Left ventricle myocardium superior (tissue), 1 donor: ENCODE results near the gene ZRANB2. TPM values are rescaled to one million over a fixed set of nuclear protein-coding genes. Genes with fewer than 3 reads are reported as not detected.

Source experiments
- ATAC-seq: fragments of 200-7000 bp; cut with Tn5 transposase; one replicate; pipeline ENCODE4 v1.9.1; 2020; ENCODE audit warnings: mild to moderate bottlenecking, moderate library complexity
- DNase-seq: peaks from one replicate; pipeline ENCODE4 v3.0.0-alpha.2; 2020
- intact Hi-C: fragments of 100-400 bp; cut with micrococcal nuclease; formaldehyde crosslinking; loops from one replicate; pipeline ENCODE4 v1.11.0; 2022
- long read RNA-seq: library from polyadenylated mRNA; unstranded; transcript quantifications from one replicate; pipeline ENCODE4 v2.0.0, GENCODE V29; 2021
- total RNA-seq: library from RNA; stranded (reverse); fragmentation: NEBNext Ultra II Directional; extraction: Animal tissue kit (Norgen Biotek cat#: 25700); gene quantifications from one replicate; pipeline ENCODE4 v1.2.1, GENCODE V29; 2021
- donor health status: DM: no; HTN: yes; CAD: no; lungs with severe emphysema.

Gene ZRANB2
- 53.8 TPM for total RNA-seq
- long read RNA-seq, transcript ZRANB2-201 (11 exons, 2,821 nt): major isoform, 38 of 98 reads
- long read RNA-seq, transcript ZRANB2-202 (10 exons, 3,078 nt): minor isoform, 34 of 98 reads
- long read RNA-seq, partial matches to known transcripts: 17 of 98 reads
- long read RNA-seq, other reads (novel, unspliced or antisense): 9 of 98 reads

GRCh38 chr1:71080739-71081696 is at the start of gene ZRANB2:
Gene ZRANB2 (minus strand): TSS chr1:71081035. CDS start chr1:71080995, 40 bp downstream.
- ATAC-seq (peak; percentile 98), DNase-seq (peak; percentile 92)
- intact Hi-C loops: no loop called here

GRCh38 chr1:71128060-71128459 is 47.2 kb upstream of the ZRANB2 start:
- DNase-seq: no peak
- intact Hi-C loops: no loop called here
- ATAC-seq: no peak

DNA sequence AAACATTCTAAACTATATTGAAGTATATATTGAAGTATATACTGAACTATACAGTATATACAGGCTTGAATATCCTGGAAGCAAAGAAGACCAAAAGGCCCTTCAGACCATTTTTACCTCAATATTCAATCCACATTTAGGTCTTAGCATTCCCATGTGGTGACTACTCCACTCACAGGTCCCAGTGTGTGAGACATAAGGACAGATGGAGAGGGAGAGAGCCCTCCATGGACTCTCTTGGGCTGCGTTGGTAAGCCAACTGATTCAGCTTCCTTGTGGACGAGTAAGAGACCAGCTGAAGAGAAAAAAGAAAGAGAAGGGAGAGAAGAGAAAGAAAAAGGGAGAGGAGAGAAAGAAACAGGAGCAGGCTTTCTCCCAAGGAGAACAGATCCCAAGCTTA is 37.3 kb upstream of the ZRANB2 start:
- no peak for DNase-seq
- intact Hi-C loops: no loop called here
- ATAC-seq: no peak

DNA sequence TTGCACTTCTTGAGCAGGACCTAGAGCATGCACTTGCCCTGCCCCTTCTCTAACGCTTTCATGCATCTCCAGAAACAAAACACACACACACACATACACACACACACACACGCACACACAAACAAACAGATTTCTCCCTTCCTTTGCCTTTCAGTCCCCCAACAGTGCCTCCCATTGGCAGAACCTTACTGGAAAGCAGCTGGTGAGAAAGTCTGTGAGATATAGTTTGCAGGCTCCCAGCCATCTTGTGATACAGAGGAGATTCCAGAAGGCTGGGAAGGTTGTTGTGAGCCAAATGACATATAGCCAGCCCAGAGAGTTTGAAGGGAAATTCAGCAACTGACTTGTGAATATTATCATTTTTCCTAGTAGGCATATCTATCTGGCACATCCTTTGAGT is 35.9 kb upstream of the ZRANB2 start:
- intact Hi-C loops: no loop called here
- DNase-seq (no peak), ATAC-seq (no peak)

DNA sequence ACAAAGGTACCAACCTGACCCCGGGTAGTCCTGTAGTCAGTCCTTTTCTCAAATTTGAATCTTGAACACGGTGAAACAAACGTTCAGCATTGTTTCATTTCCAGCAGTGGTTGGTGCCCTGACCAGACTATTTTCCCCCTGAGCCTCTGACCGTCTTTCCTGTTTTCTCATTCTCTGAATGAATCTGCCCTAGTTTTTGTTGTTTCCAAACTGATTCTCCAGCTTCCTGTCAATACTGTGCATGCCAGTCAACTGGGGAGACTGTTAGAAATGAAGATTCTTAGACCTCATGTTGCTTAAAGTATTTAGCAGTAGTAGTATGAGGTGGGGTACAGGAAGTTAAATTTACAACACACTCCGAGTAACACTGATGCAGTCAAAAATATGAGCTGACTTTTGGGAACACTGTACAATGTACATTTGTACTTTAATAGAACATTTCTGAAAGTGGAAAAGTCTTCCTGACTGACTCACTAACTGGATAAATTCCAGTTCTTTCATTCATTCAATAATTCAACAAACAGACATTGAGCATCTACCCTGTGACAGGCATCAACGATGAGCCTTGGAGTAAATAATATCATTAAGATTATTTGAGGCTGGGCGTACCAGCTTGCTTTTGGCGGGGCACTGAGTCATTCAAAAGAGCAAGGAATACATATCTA is 26.0 kb upstream of the ZRANB2 start:
- ATAC-seq: no peak
- intact Hi-C loops: no loop called here
- DNase-seq: no peak

DNA sequence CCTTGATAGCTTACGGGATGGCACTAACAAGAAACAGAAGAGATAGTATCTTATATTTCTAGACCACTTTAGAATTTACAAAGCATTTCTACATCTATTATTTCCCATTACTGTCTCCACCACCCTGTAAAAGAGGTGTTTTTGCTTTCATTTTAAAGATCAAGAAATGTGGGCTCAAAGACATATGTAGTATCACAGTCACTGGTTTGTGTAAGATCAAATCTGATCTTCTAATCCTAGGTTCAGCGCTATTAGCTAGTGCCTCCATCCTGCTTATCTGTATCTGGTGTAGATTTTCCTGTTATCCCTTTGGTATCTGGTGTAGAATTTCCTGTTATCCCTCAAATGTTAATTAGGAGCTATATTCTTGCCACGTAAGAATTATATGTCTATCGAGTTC is 23.6 kb upstream of the ZRANB2 start:
- DNase-seq (no peak), ATAC-seq (no peak)
- intact Hi-C loops: no loop called here

GRCh38 chr1:71101839-71102376 is 21.1 kb upstream of the ZRANB2 start:
- intact Hi-C loops: no loop called here
- no peak for ATAC-seq
- no peak for DNase-seq

GRCh38 chr1:71097428-71097827 is 16.6 kb upstream of the ZRANB2 start:
- DNase-seq (no peak), ATAC-seq (no peak)
- intact Hi-C loops: no loop called here

DNA sequence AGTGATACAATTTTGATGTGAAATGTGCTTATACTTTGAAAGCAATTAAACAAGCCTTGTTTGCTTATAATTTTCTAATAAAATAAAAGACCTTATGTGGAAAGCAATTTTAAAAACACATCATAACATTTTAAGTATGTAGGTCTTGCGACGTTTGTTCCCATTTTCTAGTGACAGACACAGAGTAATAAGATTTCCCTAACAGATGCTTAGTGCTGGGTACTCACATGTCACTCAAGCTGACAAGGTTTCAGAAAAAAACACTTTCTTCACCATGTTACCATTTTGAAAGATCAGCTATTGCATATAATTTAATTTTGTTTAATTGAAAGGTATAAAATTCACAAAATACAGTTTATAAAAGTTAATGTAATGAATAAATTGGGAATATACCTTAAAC is 14.1 kb upstream of the ZRANB2 start:
- intact Hi-C loops: no loop called here
- DNase-seq: no peak
- no peak for ATAC-seq

DNA sequence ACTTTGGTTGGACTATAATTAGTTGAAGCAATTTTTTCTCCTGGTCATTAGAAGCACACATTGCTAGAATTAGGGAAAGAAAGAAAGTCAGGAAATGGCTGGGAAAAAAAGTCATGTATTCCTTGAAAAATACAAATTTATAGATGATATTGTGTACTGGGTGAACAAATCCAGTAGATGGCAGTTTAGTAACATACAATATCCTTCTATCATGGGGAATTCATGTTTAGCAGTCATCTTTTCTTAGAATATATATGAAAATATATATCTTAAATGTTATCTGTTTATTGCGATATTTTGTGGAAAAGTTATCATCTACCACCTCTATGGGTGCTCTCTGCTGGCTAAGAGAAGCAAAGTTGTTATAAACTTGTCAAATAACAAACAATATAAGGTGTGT is 13.1 kb upstream of the ZRANB2 start:
- DNase-seq: no peak
- no peak for ATAC-seq
- intact Hi-C loops: no loop called here

DNA sequence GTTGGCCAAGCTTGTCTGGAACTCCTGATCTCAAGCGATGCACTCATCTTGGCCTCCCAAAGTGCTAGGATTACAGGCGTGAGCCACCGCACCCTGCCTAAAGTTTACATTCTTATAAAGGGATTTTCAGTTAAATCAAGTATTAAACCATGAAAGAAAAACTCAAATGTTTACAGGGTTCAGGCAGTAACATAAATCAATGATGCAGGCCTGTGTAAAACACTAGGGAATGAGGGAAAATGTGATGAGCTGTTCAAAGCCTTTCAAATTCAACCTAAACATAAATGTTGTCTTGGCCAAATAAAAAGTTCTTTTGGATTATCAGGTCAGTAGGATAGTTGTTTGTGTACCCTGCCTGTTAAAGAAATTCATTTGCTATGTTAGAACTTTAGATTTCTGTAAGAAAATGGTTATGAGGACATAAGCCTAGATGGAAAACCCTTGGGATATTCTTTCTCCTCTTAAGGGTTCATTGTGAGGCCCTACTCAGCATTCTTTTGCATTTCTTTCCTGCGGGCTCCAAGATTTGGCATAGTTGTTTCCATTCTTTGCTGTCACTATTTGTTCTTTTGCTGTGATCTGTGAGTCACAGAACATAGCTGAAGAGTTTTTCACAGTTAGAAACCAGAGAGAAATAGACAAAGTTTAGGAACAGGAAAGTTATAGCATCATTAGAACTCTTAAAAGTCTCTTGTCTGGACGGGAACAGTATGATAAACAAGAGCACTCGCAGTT is 8.9 kb upstream of the ZRANB2 start:
- intact Hi-C loops: no loop called here
- no peak for ATAC-seq

DNA sequence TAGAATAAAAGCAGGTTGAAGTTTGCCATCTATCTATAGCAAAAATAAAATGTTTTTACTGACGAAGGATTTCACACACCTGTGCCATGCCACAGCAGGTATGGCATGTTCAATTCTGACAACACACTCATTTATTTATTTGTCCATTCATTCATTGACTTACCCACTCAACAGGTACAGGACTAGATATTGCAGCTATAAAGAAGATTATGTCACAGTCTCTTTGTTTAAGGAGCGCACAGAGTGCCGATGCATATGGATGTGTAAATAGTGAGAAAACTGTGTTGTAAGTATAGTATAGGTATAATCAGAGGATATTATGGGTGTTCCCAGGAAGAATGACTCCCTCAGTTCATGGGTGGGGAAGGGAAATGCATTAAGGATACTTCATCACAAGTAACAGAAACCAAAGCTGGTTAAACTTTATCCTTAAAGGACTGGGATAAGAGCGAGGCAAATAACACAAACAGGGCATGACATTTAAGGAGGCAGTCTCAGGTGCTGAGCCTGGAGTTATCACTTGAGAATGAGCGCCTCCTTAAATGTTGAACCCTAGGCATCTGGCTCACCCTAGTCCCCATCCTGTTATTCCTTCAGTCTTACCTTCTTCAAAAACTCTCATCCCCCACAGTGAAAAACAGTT is 7.9 kb upstream of the ZRANB2 start:
- DNase-seq: no peak
- ATAC-seq: no peak
- intact Hi-C loops: no loop called here

More for the DNA sequence above, 8.9 kb upstream of the ZRANB2 start:
- no peak for DNase-seq

DNA sequence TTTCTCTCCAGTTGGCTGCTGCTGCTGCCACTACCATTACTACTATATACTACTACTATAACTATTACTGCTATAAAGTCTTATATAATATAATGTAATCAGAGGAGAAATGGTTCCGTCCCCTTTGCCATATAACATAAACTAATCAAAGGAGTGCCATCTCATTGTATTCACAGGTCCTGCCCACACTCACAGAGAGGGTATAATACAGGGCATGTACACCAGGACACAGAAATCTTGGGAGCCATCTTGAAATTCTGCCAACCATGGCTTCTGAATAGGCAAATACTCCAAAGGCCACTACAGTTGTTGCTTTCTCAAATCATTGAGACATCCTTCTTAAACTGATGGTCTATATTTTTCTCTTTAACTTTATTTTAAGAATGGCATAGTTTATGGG is 6.9 kb upstream of the ZRANB2 start:
- intact Hi-C loops: no loop called here
- DNase-seq (no peak), ATAC-seq (no peak)

GRCh38 chr1:71087060-71087459 is 6.2 kb upstream of the ZRANB2 start:
- intact Hi-C loops: no loop called here
- DNase-seq (no peak), ATAC-seq (no peak)

- no peak for ATAC-seq
- intact Hi-C loops: no loop called here
- no peak for DNase-seq
Observed at GRCh38 chr1:71086331-71086730, 5.5 kb upstream of the ZRANB2 start.

GRCh38 chr1:71083271-71083670 is 2.4 kb upstream of the ZRANB2 start:
- ATAC-seq (no peak), DNase-seq (no peak)
- intact Hi-C loops: no loop called here

GRCh38 chr1:71081697-71082080 is 854 bp upstream of the ZRANB2 start:
- DNase-seq: peak; percentile 33
- no peak for ATAC-seq
- intact Hi-C loops: no loop called here

GRCh38 chr1:71080230-71080738 is 551 bp downstream of the ZRANB2 start:
- DNase-seq (no peak), ATAC-seq (peak; percentile 41)
- intact Hi-C loops: no loop called here

DNA sequence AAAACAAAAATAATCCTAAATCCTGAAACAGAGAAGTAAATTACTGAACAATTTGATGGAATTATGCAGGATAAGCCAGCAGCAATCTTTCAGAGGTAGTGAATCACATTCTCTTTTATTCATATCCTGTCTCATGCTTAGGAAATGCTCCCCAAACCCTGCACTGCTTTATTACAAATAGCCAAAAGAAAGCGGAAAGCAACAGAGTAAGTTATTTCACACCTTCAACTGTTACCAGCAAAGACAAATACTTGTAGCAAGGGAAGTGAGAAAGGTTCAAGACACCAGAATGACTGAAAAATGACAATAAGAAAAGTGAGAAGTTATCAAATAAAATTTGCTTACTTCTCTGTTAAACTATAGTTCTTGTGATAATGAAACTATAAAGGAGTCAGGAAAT is 6.2 kb downstream of the ZRANB2 start:
- ATAC-seq (no peak), DNase-seq (no peak)
- intact Hi-C loops: no loop called here
